ENCODE data around the gene RUFY3. TPM values are rescaled to one million over a fixed set of nuclear protein-coding genes. Genes with fewer than 3 reads are reported as not detected.
A peak's percentile ranks its signal among the peaks of the same experiment; 100 is the strongest.

Gene RUFY3
- polyA plus RNA-seq, 2 of the 4 experiments (the other 2 are of a cell fraction), result 8.1 to 20.8 TPM

- TF ChIP-seq PHF8 (IDR thresholded peaks at IDR 0.05; ENCODE audit: borderline replicate concordance, low read depth), result no peak
- no peak for TF ChIP-seq JUN (IDR thresholded peaks at IDR 0.05)
- TF ChIP-seq HOXA7 (CRISPR knock-in tag; IDR thresholded peaks at IDR 0.05), result no peak
- TF ChIP-seq EP300 (IDR thresholded peaks at IDR 0.05), result no peak
- no peak for TF ChIP-seq RFX5 (IDR thresholded peaks at IDR 0.05)
- TF ChIP-seq ELK1 (IDR thresholded peaks at IDR 0.05; ENCODE audit: low read depth, low read length), result no peak
- TF ChIP-seq NR3C1 (IDR thresholded peaks at IDR 0.05), result no peak
- no peak for TF ChIP-seq CHD4 (IDR thresholded peaks at IDR 0.05; ENCODE audit: borderline replicate concordance)
- no peak for TF ChIP-seq CEBPB (IDR thresholded peaks at IDR 0.05)
- no peak for TF ChIP-seq KDM1A (IDR thresholded peaks at IDR 0.05; ENCODE audit: low read depth)
- no peak for TF ChIP-seq ZFP36 (IDR thresholded peaks at IDR 0.05; ENCODE audit: borderline replicate concordance, partially characterized antibody)
- TF ChIP-seq ZC3H11A (IDR thresholded peaks at IDR 0.05), result no peak
- FAIRE-seq (no peak), ATAC-seq (no peak), DNase-seq (ENCODE audit: low read depth in 1 of 2, low spot score in 1 of 2) (no peak)
- WGBS (ENCODE audit: missing lambda C conversion rate), result 74% methylated on average over 6 of the region's 6 CpGs
- Histone ChIP-seq H3K27ac (no peak overlapping the region), H3K4me3 (no peak overlapping the region), H3K4me2 (peak overlapping the region; percentile 3; the same call in 1 of the 3 replicates), H3K9me3 (no peaks in the 10 kb centered on the region), H3K4me1 (peaks cover 22% of the 10 kb centered on the region; the same call in 1 of the 3 replicates)
- ChIA-PET POLR2A (no interaction called here), CTCF (interaction anchor here (0.5 to 1.0 kb wide), 4 partner anchors 14 to 1918 kb away, joined by 3 read pairs; partner anchors contain the start of gene DCK)
These were observed 18.0 kb downstream of the RUFY3 start for GRCh38 chr4:70739496-70740337.

DNA sequence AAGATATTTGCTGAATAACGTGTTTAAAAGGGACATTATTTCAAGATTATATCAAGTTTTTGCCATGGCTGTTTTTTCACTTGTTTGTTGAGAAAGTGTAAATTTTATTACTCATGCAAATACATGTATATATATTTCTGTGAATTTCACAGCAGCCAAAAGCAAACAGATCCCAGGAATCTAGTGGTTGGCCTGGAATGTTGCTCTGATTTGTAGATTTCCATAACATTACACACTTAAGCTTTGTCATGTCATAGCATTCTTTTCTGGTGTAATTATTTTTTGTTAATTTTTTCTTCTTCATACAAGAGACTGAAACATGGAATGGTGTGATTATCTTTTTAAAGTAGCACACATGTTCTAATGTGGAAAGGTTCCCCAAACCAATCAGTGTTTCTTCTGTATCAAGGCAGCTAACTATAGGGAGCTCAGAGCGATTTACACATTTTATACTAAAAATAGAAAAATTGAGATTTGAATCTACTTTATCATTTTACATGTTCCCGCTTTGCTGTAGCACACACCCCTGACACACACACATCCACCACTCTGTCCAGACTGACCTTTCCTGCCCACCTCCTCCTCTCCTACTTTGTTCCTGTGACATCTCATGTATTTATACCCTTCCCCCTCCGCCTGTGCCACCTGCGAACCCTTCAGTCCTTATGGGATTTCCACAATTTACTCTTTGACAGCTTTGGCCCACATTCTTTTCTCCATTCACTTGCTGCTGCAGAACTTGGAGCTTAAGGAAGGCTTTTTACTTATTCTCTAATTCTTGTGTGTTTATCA, 20.3 kb downstream of the RUFY3 start:
- WGBS (ENCODE audit: missing lambda C conversion rate), result 80% methylated on average over 5 of the region's 5 CpGs
- Histone ChIP-seq H3K9me3 (no peaks in the 10 kb centered on the region), H3K4me2 (no peak overlapping the region), H3K27ac (no peak overlapping the region), H3K4me1 (0 out of 3 replicates have a peak, but pooled peaks cover 10% of the 10 kb centered on the region), H3K4me3 (no peak overlapping the region)
- ChIA-PET POLR2A (no interaction called here), CTCF (interaction anchor here (0.5 kb wide), 1 partner anchor 82 kb away, joined by 6 read pairs; no protein-coding TSS in a partner anchor)
- no peak for DNase-seq (ENCODE audit: low read depth in 1 of 2, low spot score in 1 of 2)
- no peak for TF ChIP-seq CHD2 (IDR thresholded peaks at IDR 0.05; ENCODE audit: low read length, partially characterized antibody)
- no peak for TF ChIP-seq ZFP36 (IDR thresholded peaks at IDR 0.05; ENCODE audit: borderline replicate concordance, partially characterized antibody)
- no peak for TF ChIP-seq EP300 (IDR thresholded peaks at IDR 0.05)
- no peak for TF ChIP-seq RFX5 (IDR thresholded peaks at IDR 0.05)
- no peak for TF ChIP-seq KDM5A (IDR thresholded peaks at IDR 0.05)
- no peak for TF ChIP-seq MAZ (IDR thresholded peaks at IDR 0.05; ENCODE audit: borderline replicate concordance, low read depth, low read length)
- TF ChIP-seq ZSCAN20 (CRISPR knock-in tag; IDR thresholded peaks at IDR 0.05), result no peak
- no peak for TF ChIP-seq RNF2 (IDR thresholded peaks at IDR 0.05; ENCODE audit: borderline replicate concordance, low read depth)
- TF ChIP-seq, protein P1, sequence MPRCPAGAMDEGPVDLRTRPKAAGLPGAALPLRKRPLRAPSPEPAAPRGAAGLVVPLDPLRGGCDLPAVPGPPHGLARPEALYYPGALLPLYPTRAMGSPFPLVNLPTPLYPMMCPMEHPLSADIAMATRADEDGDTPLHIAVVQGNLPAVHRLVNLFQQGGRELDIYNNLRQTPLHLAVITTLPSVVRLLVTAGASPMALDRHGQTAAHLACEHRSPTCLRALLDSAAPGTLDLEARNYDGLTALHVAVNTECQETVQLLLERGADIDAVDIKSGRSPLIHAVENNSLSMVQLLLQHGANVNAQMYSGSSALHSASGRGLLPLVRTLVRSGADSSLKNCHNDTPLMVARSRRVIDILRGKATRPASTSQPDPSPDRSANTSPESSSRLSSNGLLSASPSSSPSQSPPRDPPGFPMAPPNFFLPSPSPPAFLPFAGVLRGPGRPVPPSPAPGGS (IDR thresholded peaks at IDR 0.05), result no peak
- no peak for TF ChIP-seq POLR2A (IDR thresholded peaks at IDR 0.05; ENCODE audit: low read length)
- no peak for TF ChIP-seq EHMT2 (IDR thresholded peaks at IDR 0.05; ENCODE audit: low read depth)
- TF ChIP-seq SREBF2 (IDR thresholded peaks at IDR 0.05), result no peak
- no peak for ATAC-seq
- no peak for FAIRE-seq
